WI38 (cell line): ENCODE results near the gene HEPACAM2.

ENCODE experiments used
- H3K4me3 ChIP-seq: 2 replicates; pipeline ENCODE4 v1.5.1; 2011; ENCODE audit warnings: low read depth, mild to moderate bottlenecking, control low read depth, low read length
- CTCF ChIP-seq: IDR thresholded peaks from 2 replicates; pipeline ENCODE4 v1.5.1; 2012; ENCODE audit warnings: low read depth, mild to moderate bottlenecking, control low read depth, low read length

Gene HEPACAM2

GRCh38 chr7:93228302-93228701 is 2.0 kb upstream of the HEPACAM2 start:
- no peak overlapping the region for H3K4me3 ChIP-seq
- TF ChIP-seq CTCF: peak; percentile 20; the same call in 1 of the 2 replicates

GRCh38 chr7:93219868-93220267 is 6.4 kb downstream of the HEPACAM2 start:
- no peak for TF ChIP-seq CTCF
- no peak overlapping the region for H3K4me3 ChIP-seq

DNA sequence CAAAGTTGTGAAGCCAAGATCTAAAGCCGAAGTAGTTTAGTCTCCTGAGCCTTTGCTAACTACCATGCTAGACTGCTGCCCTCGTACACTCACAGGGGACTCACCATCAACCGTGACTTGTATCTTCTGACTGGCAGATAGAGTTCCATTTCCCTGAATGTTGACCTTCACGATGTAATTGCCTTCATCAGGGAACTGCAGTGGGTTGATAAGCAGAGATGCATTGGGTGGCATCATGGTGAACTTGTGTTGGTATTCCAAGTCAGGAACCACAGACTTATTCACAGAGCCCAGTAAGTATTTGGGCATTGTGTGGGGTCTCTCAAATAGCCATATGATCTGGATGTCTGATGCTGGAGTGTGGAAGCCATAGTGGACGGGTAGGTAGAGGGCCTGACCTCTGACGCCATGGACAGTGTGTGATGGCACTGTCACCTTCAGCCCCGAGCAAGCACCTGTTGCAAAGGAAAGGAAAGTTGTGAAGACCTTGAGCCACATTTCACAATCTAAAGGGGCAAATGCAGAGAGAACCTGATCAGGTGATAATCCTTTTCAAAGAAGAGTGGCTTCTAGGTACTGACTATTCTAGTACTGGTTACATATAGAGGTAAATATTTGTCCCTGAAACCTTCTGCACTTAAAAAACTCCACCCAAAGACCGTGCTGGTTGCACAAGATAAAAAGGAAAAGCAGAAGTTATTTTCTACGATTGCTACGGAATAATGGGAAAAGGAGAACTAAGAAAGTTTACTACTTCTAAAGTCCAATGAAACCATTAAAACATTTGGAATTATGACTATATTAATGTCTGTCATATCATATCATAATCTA is 7.1 kb downstream of the HEPACAM2 start:
- TF ChIP-seq CTCF: no peak
- no peak overlapping the region for H3K4me3 ChIP-seq

GRCh38 chr7:93212881-93213280 is 13.4 kb downstream of the HEPACAM2 start:
- no peak overlapping the region for H3K4me3 ChIP-seq
- TF ChIP-seq CTCF: no peak

DNA sequence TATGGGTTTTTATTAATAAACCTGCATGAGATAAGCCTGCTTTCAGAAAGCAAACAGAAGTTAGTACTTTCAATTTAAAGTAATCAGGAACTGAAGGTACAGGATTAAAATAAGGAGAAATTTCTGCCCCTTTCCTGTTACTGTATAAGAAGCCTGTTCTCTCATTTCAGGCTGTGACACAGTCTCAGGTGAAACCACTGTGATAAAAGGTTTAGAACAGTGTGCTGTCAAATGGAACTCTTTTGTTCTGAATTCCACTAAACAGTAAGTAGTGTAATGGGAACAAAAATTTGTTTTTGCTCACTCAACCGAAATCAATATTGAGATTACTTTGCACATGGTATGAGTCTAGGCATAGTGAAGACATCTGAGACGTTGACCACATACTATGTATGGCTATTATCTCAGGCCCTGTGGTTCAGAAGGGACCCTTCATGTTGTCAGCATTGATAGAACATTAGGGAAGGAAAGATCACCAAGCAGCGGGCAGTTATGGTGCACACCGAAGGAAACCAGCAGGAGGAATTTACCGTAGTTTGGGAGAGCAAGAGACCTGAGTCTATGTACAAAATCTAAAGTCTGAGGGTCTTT is 14.9 kb downstream of the HEPACAM2 start:
- no peak for TF ChIP-seq CTCF
- H3K4me3 ChIP-seq: no peak overlapping the region

DNA sequence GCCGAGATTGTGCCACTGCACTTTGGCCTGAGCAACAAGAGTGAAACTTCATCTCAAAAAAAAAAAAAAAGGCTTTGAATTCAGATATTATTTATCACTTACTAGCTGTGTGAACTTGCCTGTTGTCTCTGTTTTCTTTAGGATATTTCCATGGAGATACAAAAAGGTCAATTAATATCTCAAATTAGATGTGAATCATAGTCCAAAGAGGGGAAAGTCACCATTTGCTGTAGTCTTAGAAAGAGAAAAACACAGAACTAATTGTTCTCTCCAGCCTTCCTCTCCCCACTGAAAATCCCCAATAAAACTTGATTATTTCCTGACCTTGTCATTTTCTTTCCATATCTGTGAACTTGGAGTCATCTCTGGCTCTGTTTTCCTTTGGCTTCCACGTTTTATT is 21.2 kb downstream of the HEPACAM2 start:
- TF ChIP-seq CTCF: no peak
- H3K4me3 ChIP-seq: no peak overlapping the region

- H3K4me3 ChIP-seq: no peak overlapping the region
- no peak for TF ChIP-seq CTCF
Measured at GRCh38 chr7:93203496-93203895, 22.8 kb downstream of the HEPACAM2 start.
